Panc1 (cell line): Measurements from ENCODE around the gene MDGA2. TPM values are rescaled to one million over a fixed set of nuclear protein-coding genes. Genes with fewer than 3 reads are reported as not detected.

Experiments used
- ATAC-seq: fragments of 200-7000 bp; cut with Tn5 transposase; 2 replicates; pipeline ENCODE4 v1.9.1; 2020; ENCODE audit warnings: mild to moderate bottlenecking, moderate library complexity
- BruUV-seq: library from RNA; stranded (reverse); fragments of 400-500 nt; replicated peaks from 2 replicates; lab custom pipeline; 2021; lab: Mats Ljungman, UMichigan
- CTCF ChIA-PET: fragments of 300-600 bp; sonication (Branson Sonifier 250); formaldehyde crosslinking; loops from one replicate; lab custom pipeline; 2022; ENCODE audit warnings: antibody characterized with exemption; lab: Charles Lee
- POLR2A ChIA-PET: fragments of 300-600 bp; sonication (Branson Sonifier 250); formaldehyde crosslinking; loops from one replicate; lab custom pipeline; 2022; ENCODE audit warnings: antibody characterized with exemption; lab: Charles Lee
- DNase-seq: peaks from one replicate; pipeline ENCODE4 v3.0.0-alpha.2; 2010; ENCODE audit warnings: low read depth, low spot score
- H3K27ac ChIP-seq: 2 replicates; pipeline ENCODE4 v1.5.1; 2011; ENCODE audit warnings: mild to moderate bottlenecking, low read length, inconsistent platforms
- H3K27me3 ChIP-seq: fragments of 200-500 bp; sonication (Bioruptor generic); 2 replicates; pipeline ENCODE4 v1.6.0; 2014; ENCODE audit warnings: low read length, inconsistent platforms; ENCODE audit not compliant: control insufficient read depth, insufficient read depth
- H3K36me3 ChIP-seq: fragments of 200-500 bp; sonication (Bioruptor generic); 2 replicates; pipeline ENCODE4 v1.5.1; 2014; ENCODE audit warnings: inconsistent platforms, mild to moderate bottlenecking, low read length, moderate library complexity; ENCODE audit not compliant: control insufficient read depth, insufficient read depth
- H3K4me1 ChIP-seq: 2 replicates; pipeline ENCODE4 v1.5.1; 2011; ENCODE audit warnings: inconsistent platforms, mild to moderate bottlenecking, low read length, moderate library complexity; ENCODE audit not compliant: control insufficient read depth, insufficient read depth
- H3K4me3 ChIP-seq, 2 experiments: 2 replicates each; pipeline ENCODE4 v1.5.1; 2011 to 2012; ENCODE audit warnings: low read depth in 2 of 2, low read length in 2 of 2, mild to moderate bottlenecking in 2 of 2, inconsistent platforms in 1 of 2, moderate library complexity in 1 of 2
- H3K9me3 ChIP-seq: fragments of 200-500 bp; sonication (Bioruptor generic); 2 replicates; pipeline ENCODE4 v1.5.1; 2014; ENCODE audit warnings: low read depth, mild to moderate bottlenecking, inconsistent platforms, low read length, moderate library complexity; ENCODE audit not compliant: control insufficient read depth, insufficient read depth
- CTCF ChIP-seq: fragments of 450-650 bp; IDR thresholded peaks from 2 replicates; pipeline ENCODE4 v1.5.1; 2017; ENCODE audit warnings: mild to moderate bottlenecking
- POLR2AphosphoS5 ChIP-seq: IDR thresholded peaks from 2 replicates; pipeline ENCODE4 v1.6.1; 2012; ENCODE audit warnings: mild to moderate bottlenecking, low read depth, low read length, moderate library complexity
- REST ChIP-seq, 2 experiments: IDR thresholded peaks; 2 replicates each; pipeline ENCODE4 v1.6.1; 2011 to 2012; ENCODE audit warnings: low read depth in 2 of 2, control low read depth in 1 of 2, low read length in 1 of 2, mild to moderate bottlenecking in 1 of 2, moderate library complexity in 1 of 2; ENCODE audit not compliant: insufficient read depth in 1 of 2
- SIN3A ChIP-seq: IDR thresholded peaks from 2 replicates; pipeline ENCODE4 v1.6.1; 2012; ENCODE audit warnings: low read depth, mild to moderate bottlenecking, low read length, moderate library complexity, borderline replicate concordance; ENCODE audit not compliant: insufficient read depth
- TCF7L2 ChIP-seq: IDR thresholded peaks from 2 replicates; pipeline ENCODE4 v1.6.1; 2011; ENCODE audit warnings: mild to moderate bottlenecking, low read depth, low read length, inconsistent platforms
- in situ Hi-C: cut with HindIII; loops from 2 replicates; pipeline ENCODE4 v1.10.0; 2016; ENCODE audit warnings: low sequenced_read_pairs, low pct_unique_long_range_greater_than_20kb
- intact Hi-C: fragments of 100-400 bp; cut with micrococcal nuclease; formaldehyde crosslinking; loops from one replicate; pipeline ENCODE4 v1.10.0; 2022; ENCODE audit not compliant: unreplicated experiment
- total RNA-seq: library from RNA; stranded (reverse); gene quantifications from one replicate; pipeline ENCODE4 v1.2.1, GENCODE V29; 2021; ENCODE audit not compliant: unreplicated experiment

Gene MDGA2
- total RNA-seq, 1 experiment from 2014 or later, result not detected

- TF ChIP-seq TCF7L2 (no peak), CTCF (no peak), SIN3A (no peak), POLR2AphosphoS5 (no peak)
- ATAC-seq (no peak), DNase-seq (no peak)
- Histone ChIP-seq H3K9me3 (no peaks in the 10 kb centered on the region), H3K4me1 (no peaks in the 10 kb centered on the region), H3K36me3 (no peaks in the 10 kb centered on the region), H3K4me3 (no peak overlapping the region), H3K27ac (no peak overlapping the region), H3K27me3 (no peaks in the 10 kb centered on the region)
- intact Hi-C loops, result no loop called here
- in situ Hi-C loops, result no loop called here
- CTCF ChIA-PET, result no interaction called here
- POLR2A ChIA-PET, result no interaction called here
- no TSS peak for BruUV-seq
These were observed 855.1 kb downstream of the MDGA2 start for GRCh38 chr14:46820291-46820690.

- H3K4me3 ChIP-seq, result no peak overlapping the region
- POLR2A ChIA-PET, result no interaction called here
- CTCF ChIA-PET, result no interaction called here
- DNase-seq (no peak), ATAC-seq (no peak)
- H3K27me3 ChIP-seq, result no peaks in the 10 kb centered on the region
- no peak for TF ChIP-seq CTCF
- TF ChIP-seq REST (IDR thresholded peaks at IDR 0.05; ENCODE audit: insufficient read depth in 1 of 2, low read depth in 2 of 2, low read length in 1 of 2), result no peak
- no peak for TF ChIP-seq SIN3A
- no peak for TF ChIP-seq TCF7L2
- TF ChIP-seq POLR2AphosphoS5, result no peak
- BruUV-seq, result no TSS peak
- no peaks in the 10 kb centered on the region for H3K9me3 ChIP-seq
- no peaks in the 10 kb centered on the region for H3K36me3 ChIP-seq
- H3K4me1 ChIP-seq, result no peaks in the 10 kb centered on the region
- in situ Hi-C loops, result no loop called here
- no peak overlapping the region for H3K27ac ChIP-seq
- intact Hi-C loops, result no loop called here
These were observed 856.3 kb downstream of the MDGA2 start for GRCh38 chr14:46819117-46819516.
